ENCODE results near the gene NETO2. TPM values are rescaled to one million over a fixed set of nuclear protein-coding genes. Genes with fewer than 3 reads are reported as not detected.

Gene NETO2
- total and polyA plus RNA-seq, 2 donors (not counting 3 experiments of a cell fraction or from before 2014, with no cell fraction given), result 18.4 to 24.8 TPM

DNA sequence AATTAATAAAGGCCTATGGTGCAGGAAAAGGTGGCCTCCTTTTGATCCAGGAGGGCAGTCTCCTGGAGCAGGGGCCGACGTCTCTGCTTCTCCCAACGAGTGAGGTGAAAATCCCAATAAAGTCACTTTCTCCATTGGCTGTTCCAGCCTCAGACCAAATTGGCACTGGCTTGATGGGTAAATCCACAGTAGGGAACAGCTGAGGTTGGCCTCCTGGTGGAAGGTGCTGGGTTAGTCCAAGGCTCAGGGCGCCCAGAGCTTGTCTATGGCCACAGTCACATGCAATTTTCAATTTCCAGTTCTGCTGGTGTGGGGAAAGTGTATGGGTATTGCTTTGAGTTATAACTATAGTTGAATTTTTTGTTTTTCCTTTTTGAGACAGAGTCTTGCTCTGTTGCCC lies 79.0 kb downstream of the NETO2 start:
- H4K20me1 ChIP-seq (replicated peaks; ENCODE audit: control insufficient read depth, extremely low read depth, insufficient read depth, low read length), result no peaks in the 10 kb centered on the region
- no peaks in the 10 kb centered on the region for H3K36me3 ChIP-seq (ENCODE audit: control insufficient read depth in 2 of 2, extremely low read depth in 1 of 2, insufficient read depth in 2 of 2, low read length in 2 of 2)
- no peak overlapping the region for H2AFZ ChIP-seq (ENCODE audit: low read depth, low read length)
- dilution Hi-C loops (cut with MboI; ENCODE audit: extremely low pct_ligation_motif_present, low sequenced_read_pairs) (no loop called here), intact Hi-C loops (cut with micrococcal nuclease) (no loop called here)
- no peaks in the 10 kb centered on the region for H3K9me1 ChIP-seq (replicated peaks; ENCODE audit: control insufficient read depth, extremely low read depth, insufficient read depth, low read length)
- no peaks in the 10 kb centered on the region for H3K4me1 ChIP-seq (ENCODE audit: control insufficient read depth, extremely low read depth, insufficient read depth, low read length)
- no peak overlapping the region for H3K9ac ChIP-seq (replicated peaks; ENCODE audit: extremely low read depth, insufficient read depth, low read length)
- POLR2A ChIA-PET, result no interaction called here
- CTCF ChIA-PET, result interaction anchor here (0.9 kb wide), 1 partner anchor 990 kb away, joined by 3 read pairs; no protein-coding TSS in a partner anchor
- H3K4me2 ChIP-seq (ENCODE audit: insufficient read depth, low read length), result no peak overlapping the region
- no peaks in the 10 kb centered on the region for H3K27me3 ChIP-seq (ENCODE audit: control insufficient read depth in 2 of 2, insufficient read depth in 2 of 2, low read length in 2 of 2)
- DNase-seq (ENCODE audit: low read depth, low spot score) (no peak), FAIRE-seq (no peak)
- H3K79me2 ChIP-seq (ENCODE audit: control insufficient read depth, insufficient read depth, low read length), result no peaks in the 10 kb centered on the region
- no peak for TF ChIP-seq MAX (IDR thresholded peaks at IDR 0.05; ENCODE audit: insufficient read depth, insufficient read length)
- TF ChIP-seq EZH2 (IDR thresholded peaks at IDR 0.05; ENCODE audit: borderline replicate concordance, low read depth, low read length, severe bottlenecking), result no peak
- TF ChIP-seq POLR2A (IDR thresholded peaks at IDR 0.05; ENCODE audit: low read depth, low read length), result no peak
- no peak for TF ChIP-seq MYC (IDR thresholded peaks at IDR 0.05; ENCODE audit: low read depth, low read length)
- no peak for TF ChIP-seq FOS (IDR thresholded peaks at IDR 0.05; ENCODE audit: borderline replicate concordance, insufficient read depth, low read length)
- BruUV-seq (replicated peaks), result no TSS peak
- H3K4me3 ChIP-seq (replicated peaks in 1 of 3; ENCODE audit: insufficient read depth in 1 of 3, low read depth in 1 of 3, low read length in 3 of 3), result no peak overlapping the region
- H3K27ac ChIP-seq (ENCODE audit: insufficient read depth, low read depth, low read length), result no peak overlapping the region
- no peaks in the 10 kb centered on the region for H3K9me3 ChIP-seq (replicated peaks; ENCODE audit: control insufficient read depth, insufficient read depth, low read length)

- dilution Hi-C loops (cut with MboI; ENCODE audit: extremely low pct_ligation_motif_present, low sequenced_read_pairs), result no loop called here
- FAIRE-seq, result no peak
- TF ChIP-seq FOS (IDR thresholded peaks at IDR 0.05; ENCODE audit: borderline replicate concordance, insufficient read depth, low read length) (no peak), JUN (IDR thresholded peaks at IDR 0.05; ENCODE audit: borderline replicate concordance, insufficient read depth, insufficient read length, low read depth) (no peak), MAX (IDR thresholded peaks at IDR 0.05; ENCODE audit: insufficient read depth, insufficient read length) (no peak), POLR2A (IDR thresholded peaks at IDR 0.05; ENCODE audit: low read depth, low read length) (no peak), POLR2AphosphoS5 (IDR thresholded peaks at IDR 0.05; ENCODE audit: insufficient read depth, low read depth, low read length) (no peak), GATA2 (IDR thresholded peaks at IDR 0.05; ENCODE audit: insufficient read depth, insufficient read length, low read depth, low read length) (no peak), EZH2 (IDR thresholded peaks at IDR 0.05; ENCODE audit: borderline replicate concordance, low read depth, low read length, severe bottlenecking) (no peak), MYC (IDR thresholded peaks at IDR 0.05; ENCODE audit: low read depth, low read length) (no peak)
- TF ChIP-seq, protein P1, sequence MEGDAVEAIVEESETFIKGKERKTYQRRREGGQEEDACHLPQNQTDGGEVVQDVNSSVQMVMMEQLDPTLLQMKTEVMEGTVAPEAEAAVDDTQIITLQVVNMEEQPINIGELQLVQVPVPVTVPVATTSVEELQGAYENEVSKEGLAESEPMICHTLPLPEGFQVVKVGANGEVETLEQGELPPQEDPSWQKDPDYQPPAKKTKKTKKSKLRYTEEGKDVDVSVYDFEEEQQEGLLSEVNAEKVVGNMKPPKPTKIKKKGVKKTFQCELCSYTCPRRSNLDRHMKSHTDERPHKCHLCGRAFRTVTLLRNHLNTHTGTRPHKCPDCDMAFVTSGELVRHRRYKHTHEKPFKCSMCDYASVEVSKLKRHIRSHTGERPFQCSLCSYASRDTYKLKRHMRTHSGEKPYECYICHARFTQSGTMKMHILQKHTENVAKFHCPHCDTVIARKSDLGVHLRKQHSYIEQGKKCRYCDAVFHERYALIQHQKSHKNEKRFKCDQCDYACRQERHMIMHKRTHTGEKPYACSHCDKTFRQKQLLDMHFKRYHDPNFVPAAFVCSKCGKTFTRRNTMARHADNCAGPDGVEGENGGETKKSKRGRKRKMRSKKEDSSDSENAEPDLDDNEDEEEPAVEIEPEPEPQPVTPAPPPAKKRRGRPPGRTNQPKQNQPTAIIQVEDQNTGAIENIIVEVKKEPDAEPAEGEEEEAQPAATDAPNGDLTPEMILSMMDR (IDR thresholded peaks at IDR 0.05; ENCODE audit: extremely low read depth in 1 of 2, insufficient read depth in 1 of 2, low read depth in 1 of 2, low read length in 2 of 2), result no peak
- CTCF ChIA-PET, result interaction anchor here (1.1 kb wide), 1 partner anchor 25 kb away, joined by 4 read pairs; no protein-coding TSS in a partner anchor
- Histone ChIP-seq H3K27me3 (ENCODE audit: control insufficient read depth in 2 of 2, insufficient read depth in 2 of 2, low read length in 2 of 2) (no peaks in the 10 kb centered on the region), H4K20me1 (replicated peaks; ENCODE audit: control insufficient read depth, extremely low read depth, insufficient read depth, low read length) (no peaks in the 10 kb centered on the region), H3K27ac (ENCODE audit: insufficient read depth, low read depth, low read length) (no peak overlapping the region), H3K9me3 (replicated peaks; ENCODE audit: control insufficient read depth, insufficient read depth, low read length) (no peaks in the 10 kb centered on the region), H3K9ac (replicated peaks; ENCODE audit: extremely low read depth, insufficient read depth, low read length) (no peak overlapping the region), H3K9me1 (replicated peaks; ENCODE audit: control insufficient read depth, extremely low read depth, insufficient read depth, low read length) (no peaks in the 10 kb centered on the region), H3K36me3 (ENCODE audit: control insufficient read depth in 2 of 2, extremely low read depth in 1 of 2, insufficient read depth in 2 of 2, low read length in 2 of 2) (no peaks in the 10 kb centered on the region), H3K4me1 (ENCODE audit: control insufficient read depth, extremely low read depth, insufficient read depth, low read length) (no peaks in the 10 kb centered on the region), H2AFZ (ENCODE audit: low read depth, low read length) (no peak overlapping the region), H3K4me3 (replicated peaks in 1 of 3; ENCODE audit: insufficient read depth in 1 of 3, low read depth in 1 of 3, low read length in 3 of 3) (no peak overlapping the region), H3K79me2 (ENCODE audit: control insufficient read depth, insufficient read depth, low read length) (no peaks in the 10 kb centered on the region), H3K4me2 (ENCODE audit: insufficient read depth, low read length) (no peak overlapping the region)
- no TSS peak for BruUV-seq (replicated peaks)
- no peak for DNase-seq (ENCODE audit: low read depth, low spot score)
- POLR2A ChIA-PET, result no interaction called here
- intact Hi-C loops (cut with micrococcal nuclease), result no loop called here
Observed at GRCh38 chr16:47063011-47063724, 80.6 kb downstream of the NETO2 start.

Data from endothelial cell of umbilical vein (primary cell).